PC-3 (cell line): ENCODE data around the gene ZNF724. TPM values are rescaled to one million over a fixed set of nuclear protein-coding genes. Genes with fewer than 3 reads are reported as not detected.
"Not testable (repeated sequence)": the region's sequence is repeated elsewhere in the genome, so short reads cannot be mapped to it uniquely, and the experiment has no call there.

Experiments
- ATAC-seq: fragments of 200-7000 bp; cut with Tn5 transposase; 2 replicates; pipeline ENCODE4 v1.9.1; 2020; ENCODE audit warnings: mild to moderate bottlenecking, moderate library complexity
- BruUV-seq: library from RNA; stranded (reverse); fragments of 400-500 nt; replicated peaks from 2 replicates; lab custom pipeline; 2021; lab: Mats Ljungman, UMichigan
- CTCF ChIA-PET: fragments of 300-600 bp; sonication (Branson Sonifier 250); formaldehyde crosslinking; loops from one replicate; lab custom pipeline; 2022; ENCODE audit warnings: antibody characterized with exemption; lab: Charles Lee
- POLR2A ChIA-PET: fragments of 300-600 bp; sonication (Branson Sonifier 250); formaldehyde crosslinking; loops from one replicate; lab custom pipeline; 2022; ENCODE audit warnings: antibody characterized with exemption; ENCODE audit not compliant: unreplicated experiment; lab: Charles Lee
- DNase-seq: peaks from one replicate; pipeline ENCODE4 v3.0.0-alpha.2; 2015
- H2AFZ ChIP-seq: fragments of 300-600 bp; sonication (generic); 2 replicates; pipeline ENCODE4 v1.6.0; 2016; ENCODE audit warnings: antibody characterized with exemption, low read length
- H3F3A ChIP-seq: fragments of 300-600 bp; sonication (generic); one replicate; pipeline ENCODE4 v1.6.0; 2017; ENCODE audit warnings: antibody characterized with exemption, low read length, control low read depth, mild to moderate bottlenecking; ENCODE audit not compliant: unreplicated experiment
- H3K27ac ChIP-seq: fragments of 300-600 bp; sonication (generic); 2 replicates; pipeline ENCODE4 v1.5.1; 2016; ENCODE audit warnings: mild to moderate bottlenecking, low read length
- H3K27me3 ChIP-seq: fragments of 300-600 bp; sonication (generic); 2 replicates; pipeline ENCODE4 v1.6.1; 2016; ENCODE audit warnings: low read length, mixed read lengths
- H3K36me3 ChIP-seq: fragments of 300-600 bp; sonication (generic); 2 replicates; pipeline ENCODE4 v1.6.1; 2016; ENCODE audit warnings: low read depth, mixed run types, low read length, mixed read lengths
- H3K4me1 ChIP-seq: fragments of 300-600 bp; sonication (generic); 2 replicates; pipeline ENCODE4 v1.5.1; 2016; ENCODE audit warnings: low read length; ENCODE audit not compliant: insufficient read depth
- H3K4me2 ChIP-seq: fragments of 300-600 bp; sonication (generic); 2 replicates; pipeline ENCODE4 v1.6.0; 2016; ENCODE audit warnings: low read length
- H3K4me3 ChIP-seq: fragments of 300-600 bp; sonication (generic); 2 replicates; pipeline ENCODE4 v1.5.1; 2016; ENCODE audit warnings: mild to moderate bottlenecking, low read length, mixed read lengths
- H3K79me2 ChIP-seq: fragments of 300-600 bp; sonication (generic); 2 replicates; pipeline ENCODE4 v1.6.1; 2017; ENCODE audit warnings: low read length, mixed read lengths
- H3K9ac ChIP-seq: fragments of 300-600 bp; sonication (generic); 2 replicates; pipeline ENCODE4 v1.6.0; 2016; ENCODE audit warnings: mild to moderate bottlenecking, low read length
- H3K9me2 ChIP-seq: fragments of 300-600 bp; sonication (generic); replicated peaks from 2 replicates; pipeline ENCODE4 v1.6.1; 2016; ENCODE audit warnings: mixed run types, low read length, mixed read lengths
- H3K9me3 ChIP-seq: fragments of 300-600 bp; sonication (generic); 2 replicates; pipeline ENCODE4 v1.6.1; 2016; ENCODE audit warnings: low read length, mixed read lengths
- H4K20me1 ChIP-seq: fragments of 300-600 bp; sonication (generic); 2 replicates; pipeline ENCODE4 v1.6.1; 2016; ENCODE audit warnings: low read length, mixed read lengths
- EZH2 ChIP-seq: fragments of 300-600 bp; sonication (generic); IDR thresholded peaks from one replicate; pipeline ENCODE4 v1.6.1; 2017; ENCODE audit warnings: antibody characterized with exemption, mild to moderate bottlenecking, low read length; ENCODE audit not compliant: unreplicated experiment
- EZH2phosphoT487 ChIP-seq: fragments of 300-600 bp; sonication (generic); IDR thresholded peaks from 2 replicates; pipeline ENCODE4 v1.6.1; 2018; ENCODE audit warnings: mild to moderate bottlenecking, antibody characterized with exemption, low read length, borderline replicate concordance
- intact Hi-C: fragments of 100-400 bp; cut with micrococcal nuclease; formaldehyde crosslinking; loops from 2 replicates; pipeline ENCODE4 v1.9.0; 2023
- total RNA-seq: library from RNA; depleted of rRNA; stranded (reverse); fragments of >200 nt; gene quantifications from 2 replicates; pipeline ENCODE4 v1.2.3, GENCODE V29; 2014
- TF ChIP-seq, protein P1 (sequence below): fragments of 300-600 bp; sonication (generic); conservative IDR thresholded peaks from 2 replicates; pipeline ENCODE4 v1.5.1; 2017; ENCODE audit warnings: antibody characterized with exemption, low read depth, mild to moderate bottlenecking, low read length

ZNF724 gene
- total RNA-seq, 1 experiment from 2014 or later = 23.1 TPM

DNA sequence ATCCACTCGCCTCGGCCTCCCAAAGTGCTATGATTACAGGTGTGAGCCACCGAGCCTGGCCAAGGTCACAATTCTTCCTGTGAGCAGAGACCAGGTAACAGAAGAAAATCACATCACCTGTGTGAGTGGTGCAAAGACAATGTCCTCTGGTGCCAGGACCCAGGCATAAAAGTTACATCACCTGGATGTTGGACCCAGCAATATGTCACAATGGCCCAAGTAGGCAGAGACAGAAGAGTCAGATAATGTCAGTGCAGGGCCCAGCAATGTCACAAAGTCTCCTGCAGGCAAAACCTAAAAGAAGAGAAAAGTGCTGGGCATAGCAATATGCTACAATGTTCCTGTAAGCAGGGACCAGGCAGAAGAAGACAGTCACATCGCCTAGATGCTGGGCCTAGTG is 5.5 kb upstream of the ZNF724 start:
- Histone ChIP-seq H3K4me2 (no peak overlapping the region), H3K79me2 (no peaks in the 10 kb centered on the region), H3K36me3 (peaks cover 16% of the 10 kb centered on the region), H3K27ac (no peak overlapping the region), H3K4me3 (no peak overlapping the region), H3K27me3 (no peaks in the 10 kb centered on the region), H3K9ac (no peak overlapping the region), H4K20me1 (no peaks in the 10 kb centered on the region), H3K4me1 (no peaks in the 10 kb centered on the region), H3K9me3 (no peaks in the 10 kb centered on the region), H3F3A (no peaks in the 10 kb centered on the region), H2AFZ (no peak overlapping the region), H3K9me2 (no peaks in the 10 kb centered on the region)
- intact Hi-C loops = no loop called here
- no peak for ATAC-seq
- ChIA-PET CTCF (no interaction called here), POLR2A (no interaction called here)
- TF ChIP-seq EZH2phosphoT487 (no peak), EZH2 (no peak)
- TF ChIP-seq, protein P1, sequence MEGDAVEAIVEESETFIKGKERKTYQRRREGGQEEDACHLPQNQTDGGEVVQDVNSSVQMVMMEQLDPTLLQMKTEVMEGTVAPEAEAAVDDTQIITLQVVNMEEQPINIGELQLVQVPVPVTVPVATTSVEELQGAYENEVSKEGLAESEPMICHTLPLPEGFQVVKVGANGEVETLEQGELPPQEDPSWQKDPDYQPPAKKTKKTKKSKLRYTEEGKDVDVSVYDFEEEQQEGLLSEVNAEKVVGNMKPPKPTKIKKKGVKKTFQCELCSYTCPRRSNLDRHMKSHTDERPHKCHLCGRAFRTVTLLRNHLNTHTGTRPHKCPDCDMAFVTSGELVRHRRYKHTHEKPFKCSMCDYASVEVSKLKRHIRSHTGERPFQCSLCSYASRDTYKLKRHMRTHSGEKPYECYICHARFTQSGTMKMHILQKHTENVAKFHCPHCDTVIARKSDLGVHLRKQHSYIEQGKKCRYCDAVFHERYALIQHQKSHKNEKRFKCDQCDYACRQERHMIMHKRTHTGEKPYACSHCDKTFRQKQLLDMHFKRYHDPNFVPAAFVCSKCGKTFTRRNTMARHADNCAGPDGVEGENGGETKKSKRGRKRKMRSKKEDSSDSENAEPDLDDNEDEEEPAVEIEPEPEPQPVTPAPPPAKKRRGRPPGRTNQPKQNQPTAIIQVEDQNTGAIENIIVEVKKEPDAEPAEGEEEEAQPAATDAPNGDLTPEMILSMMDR = no peak
- no peak for DNase-seq
- BruUV-seq = no TSS peak

- H3K9me3 ChIP-seq = no peaks in the 10 kb centered on the region
- no peak overlapping the region for H3K27ac ChIP-seq
- H3K4me3 ChIP-seq = no peak overlapping the region
- no peaks in the 10 kb centered on the region for H3K4me1 ChIP-seq
- DNase-seq = no peak
- no peaks in the 10 kb centered on the region for H3K9me2 ChIP-seq
- H3K9ac ChIP-seq = no peak overlapping the region
- H3K36me3 ChIP-seq = peaks cover 4% of the 10 kb centered on the region
- intact Hi-C loops = no loop called here
- peaks cover 7% of the 10 kb centered on the region for H3K79me2 ChIP-seq
- H3K27me3 ChIP-seq = no peaks in the 10 kb centered on the region
- no peak for ATAC-seq
- POLR2A ChIA-PET = no interaction called here
- CTCF ChIA-PET = no interaction called here
- no peak overlapping the region for H3K4me2 ChIP-seq
- TF ChIP-seq EZH2phosphoT487 (no peak), EZH2 (no peak)
- TF ChIP-seq, protein P1 = no peak
- no peaks in the 10 kb centered on the region for H3F3A ChIP-seq
- H4K20me1 ChIP-seq = no peaks in the 10 kb centered on the region
- no peak overlapping the region for H2AFZ ChIP-seq
- no TSS peak for BruUV-seq
Observed at GRCh38 chr19:23254141-23254910, 4.1 kb upstream of the ZNF724 start.

DNA sequence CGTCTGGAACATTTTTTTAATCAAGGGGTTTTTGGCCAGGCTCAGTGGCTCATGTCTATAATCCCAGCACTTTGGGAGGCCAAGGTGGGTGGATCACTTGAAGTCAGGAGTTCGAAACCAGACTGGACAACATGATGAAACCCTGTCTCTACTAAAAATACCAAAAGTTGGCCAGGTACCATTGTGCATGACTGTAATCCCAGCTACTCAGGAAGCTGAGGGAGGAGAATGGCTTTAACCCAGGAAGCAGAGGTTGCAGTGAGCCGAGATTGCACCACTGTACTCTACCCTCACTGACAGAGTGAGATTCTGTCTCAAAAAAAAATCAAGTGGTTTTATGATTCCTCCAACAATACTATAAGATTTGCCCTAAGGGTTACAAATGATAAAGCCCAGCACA is 3.1 kb upstream of the ZNF724 start:
- H4K20me1 ChIP-seq, ATAC-seq, H3K4me1 ChIP-seq, POLR2A ChIA-PET, BruUV-seq, intact Hi-C loops, DNase-seq, CTCF ChIA-PET, H3K27me3 ChIP-seq, H3K9ac ChIP-seq, H3K36me3 ChIP-seq, H3K4me2 ChIP-seq, H3K4me3 ChIP-seq, H3F3A ChIP-seq, H3K9me3 ChIP-seq, H3K27ac ChIP-seq, H3K9me2 ChIP-seq, H2AFZ ChIP-seq: not testable (repeated sequence)
- peaks cover 18% of the 10 kb centered on the region for H3K79me2 ChIP-seq
